H9 (cell line): Measurements from ENCODE around the gene CFAP299. TPM values are rescaled to one million over a fixed set of nuclear protein-coding genes. Genes with fewer than 3 reads are reported as not detected.

Experiments used
- DNase-seq: peaks from one replicate; pipeline ENCODE4 v3.0.0-alpha.2; 2017
- H2AFZ ChIP-seq: one replicate; pipeline ENCODE4 v1.6.1; 2013; ENCODE audit warnings: mild to moderate bottlenecking, low read length, control low read depth, moderate library complexity
- H2AK5ac ChIP-seq: 2 replicates; pipeline ENCODE4 v1.6.1; 2013; ENCODE audit warnings: low read length, control low read depth, mixed read lengths; ENCODE audit not compliant: insufficient read length
- H2BK120ac ChIP-seq: one replicate; pipeline ENCODE4 v1.6.1; 2013; ENCODE audit warnings: low read depth, mild to moderate bottlenecking, low read length, control low read depth, inconsistent platforms; ENCODE audit not compliant: poor library complexity, severe bottlenecking
- H2BK12ac ChIP-seq: 2 replicates; pipeline ENCODE4 v1.6.1; 2013; ENCODE audit warnings: low read length, control low read depth, mixed read lengths, low read depth; ENCODE audit not compliant: insufficient read length
- H2BK15ac ChIP-seq: 2 replicates; pipeline ENCODE4 v1.6.1; 2013; ENCODE audit warnings: low read depth, low read length, control low read depth
- H2BK20ac ChIP-seq: one replicate; pipeline ENCODE4 v1.6.1; 2013; ENCODE audit warnings: low read depth, mild to moderate bottlenecking, low read length, control low read depth, inconsistent platforms; ENCODE audit not compliant: poor library complexity, severe bottlenecking
- H2BK5ac ChIP-seq: 2 replicates; pipeline ENCODE4 v1.6.1; 2013; ENCODE audit warnings: low read length, control low read depth, mixed read lengths; ENCODE audit not compliant: insufficient read length
- H3K14ac ChIP-seq: 2 replicates; pipeline ENCODE4 v1.6.1; 2013; ENCODE audit warnings: low read length, control low read depth; ENCODE audit not compliant: insufficient read depth
- H3K18ac ChIP-seq: 2 replicates; pipeline ENCODE4 v1.6.1; 2013; ENCODE audit warnings: low read depth, mild to moderate bottlenecking, mixed read lengths, low read length, control low read depth; ENCODE audit not compliant: insufficient read length
- H3K23ac ChIP-seq: 2 replicates; pipeline ENCODE4 v1.6.1; 2013; ENCODE audit warnings: low read length, control low read depth, mixed read lengths, low read depth; ENCODE audit not compliant: insufficient read length
- H3K23me2 ChIP-seq: 2 replicates; pipeline ENCODE4 v1.6.1; 2013; ENCODE audit warnings: low read depth, mild to moderate bottlenecking, mixed read lengths, low read length, control low read depth; ENCODE audit not compliant: insufficient read length, poor library complexity, severe bottlenecking
- H3K27ac ChIP-seq: 2 replicates; pipeline ENCODE4 v1.5.1; 2013; ENCODE audit warnings: low read length, control low read depth, mixed read lengths, low read depth; ENCODE audit not compliant: insufficient read length
- H3K27me3 ChIP-seq: 2 replicates; pipeline ENCODE4 v1.6.1; 2013; ENCODE audit warnings: low read length, control low read depth, inconsistent platforms; ENCODE audit not compliant: insufficient read depth
- H3K4ac ChIP-seq: 2 replicates; pipeline ENCODE4 v1.6.1; 2013; ENCODE audit warnings: low read depth, mild to moderate bottlenecking, control low read depth, inconsistent platforms, low read length, moderate library complexity
- H3K4me1 ChIP-seq: 2 replicates; pipeline ENCODE4 v1.6.1; 2013; ENCODE audit warnings: low read length, control low read depth, inconsistent platforms; ENCODE audit not compliant: insufficient read depth
- H3K4me2 ChIP-seq: 2 replicates; pipeline ENCODE4 v1.6.1; 2013; ENCODE audit warnings: low read length, control low read depth, mixed read lengths; ENCODE audit not compliant: insufficient read length, insufficient read depth
- H3K56ac ChIP-seq: 2 replicates; pipeline ENCODE4 v1.6.1; 2013; ENCODE audit warnings: low read depth, mild to moderate bottlenecking, mixed read lengths, low read length, control low read depth; ENCODE audit not compliant: insufficient read length
- H3K79me1 ChIP-seq: 2 replicates; pipeline ENCODE4 v1.6.1; 2013; ENCODE audit warnings: low read depth, mild to moderate bottlenecking, moderate library complexity, low read length, control low read depth, inconsistent platforms; ENCODE audit not compliant: insufficient read depth, poor library complexity, severe bottlenecking
- H3K79me2 ChIP-seq: 2 replicates; pipeline ENCODE4 v1.6.1; 2013; ENCODE audit warnings: low read length, control low read depth, inconsistent platforms; ENCODE audit not compliant: insufficient read depth
- H3K9ac ChIP-seq: 2 replicates; pipeline ENCODE4 v1.6.1; 2013; ENCODE audit warnings: low read length, control low read depth, mixed read lengths; ENCODE audit not compliant: insufficient read length; ENCODE audit errors: extremely low read depth
- H3K9me3 ChIP-seq: one replicate; pipeline ENCODE4 v1.6.1; 2013; ENCODE audit warnings: low read depth, low read length, inconsistent platforms; ENCODE audit not compliant: control insufficient read depth
- H3T11ph ChIP-seq: one replicate; pipeline ENCODE4 v1.6.1; 2013; ENCODE audit warnings: mild to moderate bottlenecking, low read length, control low read depth, inconsistent platforms
- H4K20me1 ChIP-seq: one replicate; pipeline ENCODE4 v1.6.1; 2013; ENCODE audit not compliant: control insufficient read depth, insufficient read length, insufficient read depth
- H4K5ac ChIP-seq: 2 replicates; pipeline ENCODE4 v1.6.1; 2013; ENCODE audit warnings: low read depth, mild to moderate bottlenecking, mixed read lengths, low read length, control low read depth; ENCODE audit not compliant: insufficient read length
- H4K8ac ChIP-seq: replicated peaks from 2 replicates; pipeline ENCODE4 v1.6.1; 2013; ENCODE audit warnings: low read length, control low read depth, mixed read lengths, low read depth; ENCODE audit not compliant: insufficient read length
- H4K91ac ChIP-seq: 2 replicates; pipeline ENCODE4 v1.6.1; 2013; ENCODE audit warnings: low read depth, mild to moderate bottlenecking, moderate library complexity, mixed read lengths, low read length, control low read depth; ENCODE audit not compliant: insufficient read length
- H3K27ac Mint-ChIP-seq, 3 experiments: 2 replicates in 2 of 3; 3 replicates in 1 of 3; pipeline ENCODE4 v1.8.0; 2020 to 2021; ENCODE audit warnings: mixed read lengths in 3 of 3, mild to moderate bottlenecking in 1 of 3, moderate library complexity in 1 of 3
- H3K27me3 Mint-ChIP-seq: 2 replicates; pipeline ENCODE4 v1.8.0; 2021; ENCODE audit warnings: low read depth, mild to moderate bottlenecking, moderate library complexity, mixed read lengths
- H3K36me3 Mint-ChIP-seq, 3 experiments: 2 replicates in 2 of 3; 3 replicates in 1 of 3; pipeline ENCODE4 v1.8.0; 2020 to 2021; ENCODE audit warnings: low read depth in 3 of 3, mixed read lengths in 3 of 3; ENCODE audit not compliant: insufficient read depth in 1 of 3
- H3K4me1 Mint-ChIP-seq, 2 experiments: 2 replicates each; pipeline ENCODE4 v1.8.0; 2020; ENCODE audit warnings: mixed read lengths in 2 of 2
- H3K4me3 Mint-ChIP-seq, 2 experiments: 2 replicates in 1 of 2; 3 replicates in 1 of 2; pipeline ENCODE4 v1.8.0; 2020 to 2021; ENCODE audit warnings: mild to moderate bottlenecking in 2 of 2, mixed read lengths in 2 of 2, moderate library complexity in 1 of 2
- H3K9me3 Mint-ChIP-seq, 2 experiments: 2 replicates in 1 of 2; 3 replicates in 1 of 2; pipeline ENCODE4 v1.8.0; 2020; ENCODE audit warnings: mild to moderate bottlenecking in 2 of 2, mixed read lengths in 2 of 2, moderate library complexity in 1 of 2
- CTCF ChIP-seq: fragments of 200-600 bp; sonication (generic); conservative IDR thresholded peaks from 3 replicates; pipeline ENCODE4 v1.8.0; 2021; ENCODE audit warnings: antibody characterized with exemption, mild to moderate bottlenecking
- WGBS: extraction: QIAGEN DNeasy Blood & Tissue Kit; methylation state at CpG from one replicate; pipeline ENCODE4 v1.1.7; 2013; ENCODE audit warnings: missing lambda C conversion rate, low lambda C conversion rate, mixed read lengths; ENCODE audit not compliant: insufficient read length; ENCODE audit errors: extremely low coverage; 5-methylcytosine and 5-hydroxymethylcytosine counted together
- total RNA-seq: library from RNA; stranded (reverse); gene quantifications from 2 replicates; pipeline ENCODE4 v1.2.1, GENCODE V29; 2021

The CFAP299 gene
- total RNA-seq, 1 experiment from 2014 or later, result not detected

- Mint-ChIP-seq H3K27me3 (no peaks in the 10 kb centered on the region), H3K27ac (no peak overlapping the region), H3K4me3 (no peak overlapping the region), H3K36me3 (peaks cover 0 to 2% (median 2%) of the 10 kb centered on the region in 3 experiments; a peak in 2 of 7 replicates), H3K4me1 (no peaks in the 10 kb centered on the region), H3K9me3 (peaks cover 2 to 3% of the 10 kb centered on the region in 2 experiments; a peak in 3 of 5 replicates)
- Histone ChIP-seq H2AK5ac (no peak overlapping the region), H3T11ph (no peak overlapping the region), H4K91ac (no peak overlapping the region), H3K18ac (no peak overlapping the region), H3K56ac (no peak overlapping the region), H2BK20ac (no peak overlapping the region), H3K79me2 (no peaks in the 10 kb centered on the region), H2BK15ac (no peak overlapping the region), H3K23ac (no peak overlapping the region), H3K23me2 (no peaks in the 10 kb centered on the region), H3K9me3 (no peaks in the 10 kb centered on the region), H3K14ac (no peak overlapping the region), H3K27ac (no peak overlapping the region), H3K4me1 (no peaks in the 10 kb centered on the region), H4K5ac (no peak overlapping the region), H3K27me3 (no peaks in the 10 kb centered on the region), H2BK5ac (no peak overlapping the region), H3K4me2 (no peak overlapping the region), H2AFZ (no peak overlapping the region), H2BK120ac (no peak overlapping the region), H4K20me1 (no peaks in the 10 kb centered on the region), H3K79me1 (no peaks in the 10 kb centered on the region), H4K8ac (no peak overlapping the region), H3K9ac (no peak overlapping the region), H2BK12ac (no peak overlapping the region), H3K4ac (no peak overlapping the region)
- no peak for DNase-seq
- no peak for TF ChIP-seq CTCF
- no CpG with 5 or more reads among the region's 4 CpGs for WGBS
These were observed 71.7 kb downstream of the CFAP299 start for GRCh38 chr4:80407246-80407645.
